Pulmonary artery endothelial cell (primary cell): ENCODE measurements around the gene MYL7. TPM values are rescaled to one million over a fixed set of nuclear protein-coding genes. Genes with fewer than 3 reads are reported as not detected.
"Not testable (repeated sequence)": the region's sequence is repeated elsewhere in the genome, so short reads cannot be mapped to it uniquely, and the experiment has no call there.

Experiments
- DNase-seq: peaks from one replicate; pipeline ENCODE4 v3.0.0-alpha.2; 2011; ENCODE audit warnings: low read depth, low spot score
- total RNA-seq: library from RNA; depleted of rRNA; stranded (reverse); fragments of >200 nt; gene quantifications from 2 replicates; pipeline ENCODE4 v1.2.3, GENCODE V29; 2014

MYL7 gene, protein sequence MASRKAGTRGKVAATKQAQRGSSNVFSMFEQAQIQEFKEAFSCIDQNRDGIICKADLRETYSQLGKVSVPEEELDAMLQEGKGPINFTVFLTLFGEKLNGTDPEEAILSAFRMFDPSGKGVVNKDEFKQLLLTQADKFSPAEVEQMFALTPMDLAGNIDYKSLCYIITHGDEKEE
- not detected in 2 replicates for total RNA-seq

DNA sequence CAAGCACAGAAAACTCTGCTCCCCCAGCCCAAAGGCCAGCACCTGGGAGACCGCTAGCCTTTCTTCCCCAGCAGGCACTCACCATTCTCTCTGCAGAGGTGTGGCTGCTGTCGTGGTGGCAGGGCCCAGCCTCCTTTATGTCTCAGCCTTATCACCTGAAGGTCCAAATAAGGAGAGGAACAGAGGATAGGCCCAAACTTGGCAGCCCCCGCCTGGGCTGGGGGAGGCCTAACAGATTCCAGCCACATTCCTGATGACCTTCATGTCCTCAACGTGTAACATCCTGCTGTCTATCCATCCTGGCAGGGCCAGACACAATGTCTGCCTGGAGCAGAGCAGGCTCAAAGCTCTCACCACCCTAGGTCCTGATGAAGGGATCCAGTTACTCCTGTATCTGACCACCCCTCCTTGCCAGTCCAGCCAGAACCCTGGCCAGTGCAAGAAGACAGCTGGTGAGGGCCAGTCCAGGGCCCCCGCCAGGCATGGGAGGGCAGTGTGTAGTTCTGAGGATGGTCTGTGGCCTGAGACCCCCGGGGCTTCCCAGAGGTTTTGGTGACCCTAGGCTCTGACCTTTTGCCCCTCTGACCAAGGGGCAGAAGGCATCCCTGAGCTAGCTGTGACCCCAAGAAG lies at the start of gene MYL7:
Gene MYL7 (minus strand): TSS at position 112 of the 630 bp plus-strand sequence. CDS start 27 bp downstream, at position 85.
- no peak for DNase-seq

DNA sequence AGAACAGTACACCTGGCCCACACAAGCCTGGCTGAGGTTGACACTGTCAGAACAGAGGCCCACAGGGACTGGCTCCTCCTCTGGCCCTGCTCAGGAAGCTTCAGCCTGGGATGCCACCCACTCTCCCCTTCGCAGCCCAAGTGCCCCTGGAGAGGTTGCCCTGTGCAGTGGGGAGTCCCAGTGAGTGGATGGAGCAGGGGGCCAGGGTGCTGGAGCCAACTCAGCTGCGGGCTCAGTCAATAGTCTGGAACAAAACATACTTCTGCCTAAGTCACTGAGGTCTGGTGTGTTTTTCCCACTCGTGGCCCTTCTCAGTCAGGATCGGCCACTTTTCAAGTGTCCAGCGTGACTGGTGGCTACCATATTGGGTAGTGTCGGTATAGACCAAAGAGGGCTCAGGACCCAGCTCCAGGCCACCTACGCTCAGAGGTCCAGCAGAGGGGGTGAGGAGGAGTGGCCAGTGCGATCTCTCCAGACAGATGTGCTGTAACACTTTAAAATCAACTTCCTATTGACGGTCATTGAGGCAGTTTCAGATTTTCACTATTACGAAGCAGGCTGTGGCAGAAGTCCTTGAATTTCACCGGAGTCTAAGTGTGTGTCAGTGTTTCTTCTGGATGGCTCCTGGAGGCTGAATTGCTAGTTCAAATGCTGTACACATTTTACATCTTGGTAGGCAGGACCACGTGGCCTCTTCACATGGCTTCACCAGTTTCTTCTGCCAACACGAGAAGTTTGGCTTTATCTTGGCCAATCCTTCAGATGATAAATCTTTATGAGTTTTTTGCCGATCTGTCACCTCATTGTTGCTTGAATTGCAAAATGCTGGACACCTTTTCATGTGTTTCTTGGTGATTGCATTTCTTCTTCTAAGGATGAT lies 49.1 kb upstream of the MYL7 start:
- no peak for DNase-seq

DNA sequence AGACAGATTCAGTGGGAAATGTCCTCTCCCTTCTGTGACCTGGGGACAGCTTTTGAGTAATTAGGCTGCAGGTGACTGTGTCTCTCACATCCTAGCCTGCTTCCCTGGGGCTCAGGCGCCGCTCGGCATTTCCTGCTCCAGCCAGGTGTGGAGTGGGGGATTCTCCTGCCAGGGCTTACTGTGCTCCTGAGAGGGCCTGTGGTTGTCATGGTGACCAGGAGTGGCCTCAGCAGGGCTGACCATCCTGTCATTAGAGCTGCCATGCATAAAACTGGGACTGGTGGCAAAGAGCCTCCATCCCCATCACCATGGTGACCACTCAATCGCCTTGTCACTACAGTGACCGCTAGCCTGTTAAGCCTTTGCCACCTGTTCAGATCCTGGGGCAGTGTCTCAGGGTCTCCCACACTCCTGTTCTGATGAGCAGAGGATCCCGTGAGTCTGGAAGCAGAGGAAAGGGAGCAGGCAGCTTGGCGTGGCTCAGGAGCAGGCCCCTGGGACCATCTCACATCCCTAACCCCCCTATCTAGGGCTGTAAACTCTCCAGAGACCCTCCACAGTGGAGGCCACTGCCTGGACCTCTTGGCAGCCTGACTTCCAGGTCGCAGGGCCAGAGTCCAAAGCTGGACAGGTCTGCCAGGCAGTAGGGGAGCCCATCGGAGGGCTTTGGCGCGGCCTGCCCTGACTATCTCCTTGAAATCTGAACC lies 48.3 kb upstream of the MYL7 start, which contains the start of gene GCK:
Gene GCK (minus strand): TSS at position 154 of the 707 bp plus-strand sequence. CDS start 486 bp downstream, outside the sequence.
- DNase-seq, result no peak

- DNase-seq, result no peak
These were observed 47.5 kb upstream of the MYL7 start for GRCh38 chr7:44188480-44189225.

DNA sequence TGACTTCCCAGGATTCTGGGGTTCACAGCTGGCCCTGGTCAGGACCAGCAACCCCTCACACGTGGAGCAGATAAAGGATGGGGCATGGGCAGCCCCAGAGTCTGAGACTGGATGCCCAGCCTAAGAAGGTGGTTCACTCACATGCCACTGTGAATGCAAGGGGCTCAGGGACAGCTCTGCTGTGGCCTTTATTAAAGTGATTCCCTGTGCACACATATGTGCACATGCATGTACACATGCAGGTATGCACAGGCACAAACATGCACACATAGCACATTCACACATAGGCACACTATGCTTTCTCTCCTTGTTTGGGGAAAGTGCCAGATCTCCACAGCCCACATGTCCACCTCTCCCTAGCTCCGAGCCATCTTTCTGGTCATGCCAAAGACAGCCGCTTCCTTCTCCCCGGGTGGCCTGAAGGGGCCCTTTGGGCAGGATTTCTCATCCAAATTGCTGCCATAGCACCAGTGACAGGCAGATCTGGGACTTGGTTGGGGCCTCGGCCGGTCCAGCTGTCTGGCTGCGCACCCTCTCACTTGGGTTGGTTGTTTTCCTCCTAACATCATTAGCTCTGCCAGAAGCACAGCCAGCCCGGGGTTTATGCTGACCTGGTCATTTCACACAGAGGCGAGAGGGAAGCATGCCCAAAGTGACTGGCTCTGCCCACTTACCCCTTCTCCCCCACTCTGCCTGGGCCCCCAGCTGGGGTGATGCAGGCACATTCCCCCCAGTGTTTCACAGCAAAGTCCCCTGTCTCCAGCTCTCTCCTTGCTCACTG lies 46.7 kb upstream of the MYL7 start:
- DNase-seq, result no peak

GRCh38 chr7:44186736-44187135 lies 45.6 kb upstream of the MYL7 start:
- DNase-seq, result no peak

DNA sequence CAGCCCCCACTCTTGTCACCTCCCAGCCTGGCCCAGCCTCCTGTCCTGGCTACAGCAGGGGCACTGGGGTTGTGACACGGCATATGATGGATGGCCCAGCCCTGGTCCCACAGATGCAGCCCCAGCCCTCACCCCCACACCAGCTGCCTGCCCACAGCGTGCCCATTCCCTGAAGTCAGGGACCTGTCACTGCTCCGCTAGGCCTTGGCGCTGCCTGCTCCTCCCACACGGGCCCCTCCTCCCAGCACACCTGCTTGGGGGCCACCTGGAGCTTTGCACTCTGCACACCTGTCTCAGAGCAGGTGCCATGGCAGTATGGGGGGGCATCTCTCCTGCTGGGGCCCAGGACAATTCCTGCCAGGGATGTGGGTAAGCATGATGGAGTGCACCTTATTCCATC lies 44.6 kb upstream of the MYL7 start:
- no peak for DNase-seq

DNA sequence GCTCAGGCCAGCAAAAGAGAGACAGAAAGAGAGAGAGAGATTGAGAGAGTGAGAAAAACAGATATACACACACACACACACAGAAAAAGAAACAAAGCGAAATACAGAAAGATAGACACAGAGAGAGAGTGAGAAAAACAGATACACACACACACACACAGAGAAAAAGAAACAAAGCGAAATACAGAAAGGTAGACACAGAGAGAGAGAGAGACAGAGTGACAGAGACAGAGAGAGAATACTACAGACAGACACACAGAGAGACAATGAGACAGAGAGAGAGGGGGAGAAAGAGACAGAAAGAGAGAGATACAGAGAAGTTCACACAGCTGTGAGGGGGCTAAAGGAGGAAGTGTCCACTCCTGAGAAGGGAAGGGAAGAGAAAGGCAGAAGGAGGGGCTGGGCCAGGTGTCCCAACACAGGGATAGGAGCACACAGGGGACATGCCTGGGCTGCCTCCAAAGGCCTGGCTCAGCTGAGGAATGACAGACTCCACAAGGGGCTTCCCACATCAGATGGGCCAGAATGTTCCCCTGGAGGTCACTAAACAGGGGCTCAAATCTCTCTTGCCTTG lies 43.8 kb upstream of the MYL7 start:
- no peak for DNase-seq

GRCh38 chr7:44184206-44184872 lies 43.2 kb upstream of the MYL7 start:
- DNase-seq, result no peak

DNA sequence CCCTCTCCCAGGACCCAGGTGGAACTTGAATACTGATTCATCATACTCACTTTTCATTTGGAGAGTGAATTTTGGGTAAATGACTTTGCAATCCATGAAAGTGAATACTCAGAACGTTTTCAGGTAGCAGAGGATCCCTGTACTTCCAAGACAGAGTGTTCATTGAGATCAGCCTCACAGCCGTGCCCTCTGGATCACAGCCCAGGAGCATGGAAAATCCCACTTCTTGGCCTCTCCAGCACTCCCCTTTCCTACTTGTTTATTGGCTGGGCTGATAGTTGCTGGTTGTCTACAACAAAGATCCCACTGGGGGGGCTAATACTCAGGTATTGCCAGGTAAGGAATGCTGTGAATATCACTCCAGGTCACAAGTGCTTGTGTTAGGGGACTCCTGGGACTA lies 42.3 kb upstream of the MYL7 start:
- no peak for DNase-seq

DNA sequence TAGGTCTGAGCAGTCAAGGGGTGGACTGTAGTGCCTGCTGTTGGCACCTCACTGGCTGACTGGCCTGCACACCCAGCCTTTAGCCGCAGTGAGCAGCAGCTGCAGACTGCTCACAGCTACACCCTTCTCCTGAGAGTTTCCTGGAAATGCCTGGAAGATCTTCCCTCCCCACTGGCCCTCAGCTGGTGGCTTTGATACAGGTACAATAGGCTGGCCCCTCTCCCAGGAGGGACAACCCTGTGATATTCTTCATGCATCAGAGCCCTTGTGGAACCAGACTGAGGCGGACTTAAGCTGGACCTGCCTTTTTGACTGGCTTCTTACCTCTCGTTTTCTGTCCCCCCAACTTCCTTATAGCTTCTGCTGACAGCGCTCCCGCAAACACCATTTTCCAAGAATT lies 41.7 kb upstream of the MYL7 start:
- DNase-seq, result no peak

GRCh38 chr7:44180631-44181030 lies 39.5 kb upstream of the MYL7 start:
- DNase-seq, result no peak

DNA sequence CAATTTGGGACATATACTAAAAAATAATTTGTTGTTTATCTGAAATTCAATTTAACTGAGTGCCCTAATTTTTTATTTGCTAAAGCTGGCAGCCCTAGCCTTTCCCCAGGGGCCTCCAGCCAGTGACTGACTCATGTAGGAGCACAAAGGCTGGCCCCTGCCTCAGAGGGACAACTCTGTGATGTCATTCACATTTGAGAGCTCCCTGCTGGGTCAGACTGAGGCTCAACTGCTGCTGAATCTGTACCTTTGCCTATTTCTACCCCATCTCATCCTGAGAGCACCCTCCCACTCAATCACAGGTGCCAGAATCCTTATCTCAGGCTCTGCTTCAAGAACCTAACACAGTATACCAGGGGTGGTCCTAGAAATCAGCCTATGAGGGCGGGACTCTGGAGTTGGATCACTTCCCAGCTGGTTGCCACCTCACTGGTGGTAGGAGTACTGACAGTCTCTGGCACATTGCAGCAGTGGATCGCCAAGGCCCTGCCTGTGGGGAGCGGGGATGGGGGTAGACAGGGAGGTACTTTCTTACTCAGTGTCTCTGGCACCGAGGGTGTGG lies 36.5 kb upstream of the MYL7 start:
- DNase-seq, result no peak

DNA sequence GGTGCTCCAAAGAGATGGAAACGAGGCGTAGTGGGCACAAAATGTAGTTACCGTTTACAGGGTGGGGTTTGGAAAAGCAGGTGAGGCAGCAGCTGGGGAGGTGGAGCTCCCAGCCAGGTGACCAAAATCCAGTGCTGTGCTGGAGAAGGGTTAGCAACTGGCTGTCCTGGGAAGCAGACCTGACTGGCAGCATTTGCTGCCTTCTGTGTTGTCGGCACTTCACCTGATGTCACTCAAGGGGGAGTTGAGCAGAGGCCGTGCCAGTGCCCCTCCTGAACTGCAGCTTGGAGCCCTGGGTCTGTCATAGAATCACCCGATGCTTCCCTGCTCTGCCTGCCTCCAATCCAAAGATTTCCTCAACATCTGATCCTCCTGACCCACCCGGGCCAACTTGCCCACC lies 35.4 kb upstream of the MYL7 start:
- no peak for DNase-seq

DNA sequence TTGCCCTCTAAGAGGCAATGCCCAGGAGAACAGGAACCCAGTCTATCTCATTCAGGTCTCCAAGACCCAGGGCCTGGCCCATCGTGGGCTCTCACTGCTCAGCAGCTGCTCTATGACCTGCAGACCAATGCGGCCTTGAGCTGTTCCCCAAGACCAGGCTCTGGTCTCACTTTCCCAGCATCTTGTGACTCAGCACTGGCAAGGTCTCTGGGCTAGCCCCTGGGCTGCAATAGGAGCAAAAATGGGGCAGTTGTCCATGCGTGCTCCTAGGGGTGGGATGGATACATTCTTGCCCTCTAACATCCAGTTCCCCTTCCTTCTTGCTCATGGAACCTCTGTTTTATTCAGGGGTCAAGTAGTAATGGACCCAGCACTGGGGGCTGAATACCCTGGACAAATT lies 34.6 kb upstream of the MYL7 start:
- DNase-seq, result no peak

DNA sequence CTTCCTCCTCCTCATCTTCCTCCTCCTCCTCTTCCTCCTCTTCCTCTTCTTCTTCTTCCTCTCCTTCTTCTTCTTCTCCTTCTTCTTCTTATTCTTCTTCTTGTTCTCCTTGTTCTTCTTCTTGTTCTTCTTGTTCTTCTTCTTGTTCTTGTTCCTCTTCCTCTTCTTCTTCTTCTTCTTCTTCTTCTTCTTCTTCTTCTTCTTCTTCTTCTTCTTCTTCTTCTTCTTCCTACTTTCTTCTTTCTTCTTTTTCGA lies 33.5 kb upstream of the MYL7 start:
- DNase-seq, result not testable (repeated sequence)

DNA sequence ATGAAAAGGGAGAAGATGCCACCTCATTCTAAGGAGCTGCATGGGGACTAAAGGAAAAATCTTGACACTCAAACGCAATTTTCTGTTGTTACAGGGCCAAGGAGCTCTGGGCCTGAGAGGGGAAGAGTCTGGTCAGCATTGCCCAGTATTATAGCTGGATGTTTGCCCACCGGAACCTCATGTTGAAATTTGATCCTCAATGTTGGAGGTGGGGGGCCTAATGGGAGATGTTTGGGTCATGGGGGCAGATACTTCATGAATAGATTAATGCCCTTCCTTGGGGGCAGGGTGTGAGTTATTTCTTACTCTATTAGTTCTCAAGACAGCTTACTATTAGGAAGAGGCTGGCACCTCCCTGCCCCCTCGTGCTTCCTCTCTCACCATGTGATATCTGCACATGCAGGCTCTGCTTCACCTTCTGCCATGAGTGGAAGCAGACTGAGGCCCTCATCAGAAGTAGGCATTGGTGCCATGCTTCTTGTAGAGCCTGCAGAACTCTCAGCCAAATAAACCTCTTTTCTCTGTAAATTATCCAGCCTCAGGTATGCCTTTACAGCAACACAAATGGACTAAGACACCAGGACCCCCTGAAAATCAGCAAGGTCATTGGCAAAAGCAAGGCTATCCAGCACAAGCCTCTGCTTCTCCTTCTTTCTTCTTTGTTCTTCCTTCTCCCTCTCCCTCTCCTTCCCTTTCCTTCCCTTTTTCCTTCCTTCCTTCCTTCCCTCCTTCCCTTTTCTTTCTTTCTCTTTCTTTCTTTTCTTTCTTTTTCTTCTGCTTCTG lies 33.0 kb upstream of the MYL7 start:
- DNase-seq, result no peak

GRCh38 chr7:44172803-44173424 lies 31.8 kb upstream of the MYL7 start:
- DNase-seq, result no peak
